ENCODE measurements around the gene ACTBL2. TPM values are rescaled to one million over a fixed set of nuclear protein-coding genes. Genes with fewer than 3 reads are reported as not detected.
A peak's percentile ranks its signal among the peaks of the same experiment; 100 is the strongest.

Gene ACTBL2
- total RNA-seq, 1 experiment from 2014 or later = 0.47 TPM

DNA sequence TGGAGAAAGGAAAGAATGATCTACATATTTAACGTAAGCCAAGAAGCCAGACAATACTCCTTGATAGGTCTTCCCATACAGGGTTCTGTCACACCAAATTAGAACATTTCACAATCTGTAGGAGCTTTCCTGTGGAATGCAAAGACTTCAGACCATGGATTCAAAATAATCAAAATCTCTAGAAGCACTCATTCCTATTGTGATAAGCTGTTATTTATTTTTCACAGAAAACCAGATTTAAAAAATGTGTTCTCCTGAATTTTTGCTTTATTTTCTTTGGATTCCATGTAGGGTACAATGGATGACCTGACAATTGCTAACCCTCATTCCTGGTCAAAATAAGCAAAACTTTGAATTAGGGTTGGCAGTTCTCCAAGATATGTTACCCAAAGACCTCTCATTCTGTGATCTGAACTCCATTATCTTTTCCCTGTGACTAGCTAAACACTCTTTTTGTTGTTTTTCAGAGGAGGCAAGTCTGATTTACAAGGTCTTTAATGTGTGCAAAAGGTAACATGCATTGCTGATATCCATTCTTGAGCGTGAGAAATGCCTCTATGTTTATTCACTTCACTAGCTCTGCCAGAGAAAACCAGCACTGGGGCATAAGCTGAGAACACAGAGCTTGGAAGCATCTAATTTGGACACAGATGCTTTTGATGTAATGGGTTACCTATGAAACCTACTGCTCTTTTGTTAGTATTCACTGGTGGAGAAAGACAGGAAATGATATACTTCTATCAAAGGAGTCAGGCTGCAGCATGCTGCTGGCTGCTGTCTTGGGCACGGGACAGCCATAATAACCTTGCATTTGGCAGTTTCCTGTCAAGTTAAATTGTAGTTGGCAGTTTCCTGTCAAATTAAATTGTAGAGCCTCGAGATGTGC, 31.4 kb downstream of the ACTBL2 start:
- no peak for DNase-seq (ENCODE audit: low read depth)

DNA sequence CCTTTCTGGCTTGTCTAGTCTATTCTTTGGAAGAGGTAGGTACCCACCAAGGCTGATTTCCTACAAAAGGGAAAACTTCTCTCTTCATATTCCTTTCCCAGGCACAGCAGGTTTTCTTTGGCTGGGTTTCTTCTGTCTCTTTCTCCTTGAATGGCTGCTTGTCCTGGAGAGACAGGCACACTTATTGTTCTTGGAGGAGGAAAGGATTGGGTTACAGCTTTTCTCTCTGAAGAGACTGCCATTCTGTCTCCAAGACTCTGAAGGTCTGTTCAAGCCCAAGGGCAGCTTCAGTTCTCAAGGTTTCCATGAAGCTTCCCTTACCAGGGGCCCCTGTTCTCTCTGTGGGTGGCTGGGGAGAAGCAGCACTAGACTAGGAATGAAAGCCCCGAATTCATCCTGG, 33.9 kb downstream of the ACTBL2 start:
- no peak for DNase-seq (ENCODE audit: low read depth)

DNA sequence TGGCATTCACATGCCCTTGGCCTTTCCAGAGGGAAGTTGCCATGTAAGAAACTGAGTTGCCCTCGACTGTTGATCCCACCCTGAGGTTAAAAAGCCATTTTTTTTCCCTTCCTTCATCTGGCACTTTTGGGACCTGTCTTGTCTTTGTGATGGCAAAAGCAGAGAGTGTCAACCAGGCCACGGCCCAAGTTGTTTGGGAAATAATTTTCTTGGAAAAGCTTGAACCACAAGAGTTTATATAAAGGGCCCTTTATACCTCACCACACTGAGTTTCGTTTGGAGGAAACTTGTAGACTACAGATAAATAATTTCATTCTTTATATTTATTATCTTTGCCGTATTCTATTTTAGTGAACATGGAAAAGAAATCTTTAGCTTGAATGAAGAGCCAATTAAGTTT, 34.3 kb downstream of the ACTBL2 start:
- no peak for DNase-seq (ENCODE audit: low read depth)

DNA sequence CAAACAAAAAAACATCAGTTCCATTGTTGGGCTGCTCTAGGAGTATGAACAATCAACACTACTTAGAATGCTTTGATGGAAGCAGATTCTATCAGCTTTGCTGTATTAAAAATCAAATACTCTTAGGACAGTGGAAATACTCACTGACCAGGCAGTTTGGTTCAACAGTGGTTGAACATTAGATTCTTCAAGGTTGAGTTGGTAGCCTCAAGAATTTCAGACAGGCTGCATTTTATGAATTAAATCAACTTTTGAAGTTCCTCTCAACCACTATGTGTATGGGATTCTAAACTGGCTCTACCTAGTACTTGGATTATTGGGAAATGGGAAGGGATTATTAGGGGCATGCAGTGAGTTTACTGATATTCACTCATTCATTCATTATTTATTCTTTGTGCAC, 35.0 kb downstream of the ACTBL2 start:
- DNase-seq (ENCODE audit: low read depth) = no peak

DNA sequence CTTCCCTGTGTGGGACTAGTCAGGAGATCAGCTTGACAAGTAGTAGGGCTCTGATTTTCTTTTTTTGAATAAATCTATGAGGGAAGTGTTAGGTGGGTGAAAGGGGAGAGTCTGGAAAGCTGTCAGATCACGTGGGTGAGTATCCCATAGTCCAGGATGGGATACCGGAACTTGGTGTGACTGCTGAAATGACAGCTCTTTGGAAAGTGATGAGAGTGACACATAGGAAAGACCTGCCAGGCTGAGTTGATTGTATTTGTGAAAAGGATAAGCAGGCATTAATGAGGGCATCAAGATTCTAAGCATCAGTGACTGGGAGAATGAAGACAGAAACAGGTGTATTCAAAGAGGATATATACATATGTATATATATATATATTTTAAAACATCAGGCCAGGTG, 35.6 kb downstream of the ACTBL2 start:
- no peak for DNase-seq (ENCODE audit: low read depth)

DNA sequence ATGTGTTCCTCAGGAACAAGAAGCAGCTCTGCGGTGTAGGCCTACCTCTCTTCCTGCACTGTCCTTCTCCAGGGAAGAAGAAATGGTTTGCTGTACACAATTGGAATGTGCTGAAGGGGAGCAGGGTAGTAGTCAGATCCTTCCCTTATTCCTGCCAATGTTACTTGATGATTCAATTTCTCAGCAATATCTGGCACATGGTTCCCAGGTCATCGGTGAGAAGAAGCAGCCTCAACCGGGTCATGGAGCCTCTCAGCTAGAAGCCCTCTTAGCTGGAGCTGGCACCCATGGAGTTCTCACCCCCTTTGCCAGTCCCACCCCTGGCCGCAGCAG, 36.9 kb downstream of the ACTBL2 start:
- no peak for DNase-seq (ENCODE audit: low read depth)

DNA sequence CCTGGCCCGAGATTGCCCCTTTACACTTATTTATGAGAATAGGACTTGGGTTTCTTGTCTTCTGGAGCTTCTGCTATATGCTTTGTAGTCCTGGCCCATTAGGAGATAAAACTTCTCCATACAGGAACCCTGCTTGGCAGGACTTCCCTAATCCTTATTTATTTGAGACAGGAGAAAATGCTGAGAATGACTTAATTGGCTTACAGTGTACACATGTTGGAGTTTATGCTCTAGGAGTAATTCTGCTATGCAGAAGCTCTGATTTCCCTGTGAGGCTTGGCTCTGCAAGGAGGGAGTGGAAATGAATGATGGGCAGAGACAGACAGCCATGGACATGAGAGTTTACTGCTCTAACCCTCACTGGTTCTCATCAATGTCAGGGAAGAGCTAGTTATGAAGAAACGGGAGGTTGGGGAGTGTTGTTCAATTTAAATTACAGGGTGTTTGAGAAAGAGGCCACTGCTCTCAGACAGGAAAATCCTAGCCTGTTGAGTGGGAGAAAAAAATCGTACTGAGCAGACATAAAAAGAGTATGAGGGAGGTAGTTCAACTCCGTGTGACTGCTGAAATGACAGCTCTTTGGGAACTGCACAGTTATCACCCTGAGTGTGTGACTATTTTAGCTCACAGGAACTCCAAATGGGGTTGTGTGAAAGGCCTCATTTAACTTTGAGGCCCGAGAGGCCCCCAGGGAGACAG, 37.5 kb downstream of the ACTBL2 start:
- no peak for DNase-seq (ENCODE audit: low read depth)

DNA sequence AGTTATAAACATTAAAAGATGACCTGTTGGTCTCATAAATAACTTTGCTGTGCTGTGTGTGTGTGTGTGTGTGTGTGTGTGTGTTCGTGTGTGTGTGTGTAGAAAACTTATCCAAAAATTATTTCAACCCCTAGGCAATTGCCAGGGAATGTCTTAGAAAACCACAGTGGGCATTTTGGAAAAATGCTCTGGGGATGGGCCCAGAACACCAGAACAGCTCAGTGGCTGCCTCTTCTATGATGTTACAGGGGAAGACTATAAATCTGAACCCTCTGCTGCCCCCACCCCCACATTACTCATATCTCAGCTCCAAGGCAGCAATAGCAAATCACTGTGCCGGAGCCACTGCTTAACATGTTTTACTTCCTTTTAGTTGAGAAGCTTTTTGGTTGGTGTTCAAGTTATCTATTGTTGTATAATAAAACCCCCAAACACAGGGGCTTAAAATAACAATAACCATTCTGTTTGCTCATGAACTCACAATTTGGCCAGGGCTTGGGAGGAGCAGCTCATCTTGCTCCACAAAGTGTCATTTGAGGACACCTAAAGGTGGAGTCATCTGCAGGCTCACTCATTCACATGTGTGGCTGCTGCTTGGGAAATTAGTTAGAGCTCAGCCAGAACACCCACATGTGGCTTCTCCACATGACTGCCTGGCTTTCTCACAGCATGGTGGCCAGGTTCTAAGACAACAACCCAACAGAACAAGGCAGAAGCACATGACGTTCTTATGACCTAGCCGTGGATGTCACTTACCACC, 40.4 kb downstream of the ACTBL2 start:
- DNase-seq (ENCODE audit: low read depth) = peak; percentile 84

DNA sequence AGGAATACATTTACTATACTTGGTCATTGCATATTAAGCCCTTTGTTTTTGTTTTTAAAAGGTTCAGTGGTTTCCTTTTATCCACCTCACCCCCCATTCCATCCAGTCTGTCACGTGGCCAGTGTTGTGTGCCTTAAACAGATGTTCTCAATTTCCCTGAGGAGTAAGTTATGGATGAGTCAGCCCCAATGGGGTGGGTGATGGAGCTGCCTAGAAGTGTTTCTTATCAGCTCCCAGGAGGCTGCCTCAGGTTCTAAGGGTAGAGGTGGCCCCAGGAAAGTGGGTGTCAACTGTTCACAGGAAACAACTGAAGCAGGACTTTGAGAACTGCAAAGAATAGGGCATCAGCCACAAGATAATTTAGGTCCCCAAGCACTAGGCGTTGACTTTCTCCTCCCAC, 41.1 kb downstream of the ACTBL2 start:
- DNase-seq (ENCODE audit: low read depth) = peak; percentile 95

DNA sequence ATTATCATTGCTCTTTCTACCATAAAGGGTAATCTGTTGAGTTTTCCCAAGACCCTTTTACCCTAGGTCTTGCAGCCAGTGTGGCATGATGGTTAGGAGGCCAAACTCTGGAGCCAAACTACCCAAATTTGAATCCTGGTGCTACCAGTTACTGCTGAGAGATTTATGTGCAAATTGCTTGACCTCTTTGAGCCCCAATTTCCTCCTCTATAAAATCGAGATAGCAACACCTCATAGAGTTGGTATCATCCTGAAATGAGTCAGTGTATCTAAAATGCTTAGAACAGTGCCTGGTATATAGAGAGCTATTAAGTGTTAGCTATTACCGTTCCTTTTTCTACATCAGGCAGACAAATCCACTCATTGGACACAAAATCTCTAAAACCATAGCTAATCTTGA, 43.0 kb downstream of the ACTBL2 start:
- DNase-seq (ENCODE audit: low read depth) = no peak

DNA sequence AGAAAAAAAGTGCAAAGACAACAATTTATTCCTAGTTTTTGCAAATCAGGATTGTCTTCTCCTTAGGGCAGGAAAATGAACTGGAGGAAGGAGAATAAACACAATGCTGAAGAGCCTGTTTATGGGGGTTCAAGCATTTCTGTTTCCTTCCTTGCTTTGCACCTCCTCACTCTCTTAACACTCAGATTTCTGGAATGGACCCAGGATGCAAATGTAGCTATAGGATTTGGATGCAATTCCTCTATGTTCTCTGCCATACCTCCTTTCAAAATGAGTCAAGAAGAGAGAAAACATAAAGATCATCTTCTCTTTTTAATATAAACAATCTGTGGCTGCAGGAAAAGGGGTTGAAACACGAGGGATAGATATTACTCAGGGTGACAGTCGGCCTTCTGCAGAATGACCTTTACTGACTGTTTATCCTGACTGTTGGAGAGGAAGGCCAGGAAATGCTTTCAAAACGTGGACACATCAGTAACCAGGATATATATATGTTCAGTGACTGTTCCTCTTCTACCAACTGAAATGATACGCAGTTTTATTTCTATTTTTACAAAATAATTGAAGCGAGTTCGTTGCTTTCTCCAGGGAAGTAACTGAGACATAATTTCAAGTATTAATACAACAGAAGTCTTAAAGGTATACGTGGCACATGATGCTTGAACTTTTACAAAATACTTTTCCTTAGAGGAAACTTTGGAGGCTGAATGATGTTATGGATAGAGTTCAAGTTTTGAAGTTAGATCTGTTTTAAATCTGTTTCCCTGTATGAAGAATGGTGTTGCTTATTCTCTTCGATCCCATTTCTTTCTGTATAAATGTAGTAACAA, 44.4 kb downstream of the ACTBL2 start:
- DNase-seq (ENCODE audit: low read depth) = no peak

DNA sequence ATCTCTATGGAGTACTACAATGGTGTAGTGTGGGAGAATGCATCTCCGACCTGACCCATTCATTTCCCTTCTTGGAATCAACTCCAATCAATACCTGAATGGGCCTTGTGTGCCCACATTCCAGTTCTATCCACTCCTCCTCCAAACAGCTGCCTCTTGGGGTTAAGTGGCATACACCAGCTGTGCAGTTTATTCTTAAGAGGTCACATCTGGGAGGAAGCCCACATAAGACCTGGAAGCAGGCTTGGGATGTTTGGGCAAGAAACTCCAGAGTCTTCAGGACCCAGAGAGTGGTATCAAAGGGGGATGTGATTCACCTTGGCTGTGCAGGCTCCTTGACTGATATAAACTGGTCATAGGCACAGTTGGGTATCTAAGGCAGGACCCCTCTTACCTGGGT, 46.0 kb downstream of the ACTBL2 start:
- no peak for DNase-seq (ENCODE audit: low read depth)

DNA sequence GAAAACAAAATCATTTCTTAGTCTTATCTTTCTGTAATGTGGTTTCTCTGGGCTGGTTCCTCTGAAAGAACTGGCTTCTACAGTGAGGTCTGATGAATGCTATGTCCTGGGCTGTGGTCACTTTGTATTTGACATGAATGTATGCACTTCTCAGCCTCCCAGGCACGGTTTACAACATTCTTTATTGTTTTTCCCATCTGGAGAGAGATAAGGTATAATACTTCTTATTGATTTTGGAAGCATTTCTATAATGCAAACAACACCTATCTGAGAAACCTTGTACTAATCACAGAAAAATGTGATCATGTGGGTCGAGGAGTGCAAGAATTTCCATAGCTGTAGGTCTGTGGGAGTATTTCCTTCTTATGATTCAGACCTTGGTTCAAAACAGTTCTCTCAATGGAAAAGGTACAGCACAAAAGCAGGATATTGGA, 46.9 kb downstream of the ACTBL2 start:
- DNase-seq (ENCODE audit: low read depth) = peak; percentile 96

DNA sequence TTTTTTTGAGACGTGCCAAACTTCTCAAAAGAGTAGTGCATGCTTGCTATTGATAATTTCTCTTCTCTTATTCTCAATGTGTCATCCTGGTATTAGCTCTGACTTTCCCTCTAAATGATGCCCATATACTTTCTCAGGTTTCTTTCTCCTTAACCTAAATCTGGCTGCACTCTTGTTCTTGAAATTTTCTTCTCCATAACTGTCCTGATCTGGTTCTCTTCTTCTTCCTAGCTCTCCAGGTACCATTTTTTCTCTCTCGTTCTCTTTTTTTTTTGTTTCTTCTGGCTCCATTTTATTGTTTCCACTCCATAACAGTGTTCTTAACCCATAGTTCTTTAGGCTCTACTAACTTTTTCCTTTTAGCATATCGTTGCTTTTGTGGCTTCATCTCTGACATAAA, 47.9 kb downstream of the ACTBL2 start:
- no peak for DNase-seq (ENCODE audit: low read depth)

DNA sequence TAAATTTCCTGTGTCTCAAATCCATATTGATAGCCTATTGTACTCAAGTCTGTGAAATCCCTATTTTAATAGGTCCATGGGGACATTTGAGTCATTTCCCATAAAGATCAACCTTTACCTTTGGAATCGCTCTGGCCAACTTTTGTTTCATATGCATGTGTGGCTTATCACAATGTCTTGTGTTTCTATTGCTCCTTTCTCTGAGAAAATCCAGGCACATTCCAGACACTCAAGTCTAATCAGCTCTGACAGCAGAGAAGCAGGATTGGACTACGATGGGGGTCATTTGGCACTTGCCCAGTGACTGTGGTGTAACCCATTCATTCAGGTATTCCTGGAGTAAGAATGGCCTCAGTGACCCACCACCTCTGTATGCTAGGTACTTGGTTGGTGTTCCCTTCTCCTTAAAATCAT, 48.4 kb downstream of the ACTBL2 start:
- peak; percentile 49 for DNase-seq (ENCODE audit: low read depth)

DNA sequence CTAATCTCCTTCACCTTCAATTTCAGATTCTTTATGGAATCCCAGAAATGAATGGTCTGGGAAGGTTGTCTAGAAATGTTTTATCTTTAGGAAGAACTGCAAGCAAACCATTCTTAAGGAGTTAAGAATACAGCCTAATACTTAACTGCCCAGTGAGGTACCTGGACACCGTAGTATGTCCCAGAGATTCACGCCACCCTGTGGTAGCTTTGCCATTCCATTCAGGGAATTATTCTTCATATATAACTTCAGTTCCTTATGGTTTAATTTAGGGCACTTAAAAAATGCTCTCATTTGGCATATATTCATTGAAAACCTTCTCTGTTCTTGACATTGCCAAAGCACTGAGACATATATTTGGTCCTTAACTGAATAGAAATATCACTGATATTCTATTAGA, 49.7 kb downstream of the ACTBL2 start:
- DNase-seq (ENCODE audit: low read depth) = no peak

DNA sequence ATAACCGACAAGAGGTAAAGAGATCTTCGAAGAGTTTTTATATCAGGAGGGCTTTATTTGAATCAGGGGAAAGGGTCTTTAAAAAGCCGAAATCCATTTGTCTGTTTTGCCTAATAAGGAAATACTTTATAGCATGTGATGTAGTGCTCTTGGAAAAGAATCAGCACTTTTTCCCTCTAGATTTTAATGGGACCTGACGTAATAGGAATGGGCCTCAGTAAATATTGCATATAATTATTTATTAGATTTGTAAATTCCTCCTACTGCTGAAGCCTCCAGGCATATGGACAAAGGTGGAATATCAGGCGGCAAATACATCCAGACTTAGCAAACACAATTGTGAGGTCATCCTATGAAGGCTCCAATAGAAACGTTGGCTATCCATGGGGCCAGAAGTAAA, 50.9 kb downstream of the ACTBL2 start:
- DNase-seq (ENCODE audit: low read depth) = no peak

All from HT1080 (cell line).